Measurements from ENCODE around the gene GAPVD1. TPM values are rescaled to one million over a fixed set of nuclear protein-coding genes. Genes with fewer than 3 reads are reported as not detected.
"Not testable (repeated sequence)": the region's sequence is repeated elsewhere in the genome, so short reads cannot be mapped to it uniquely, and the experiment has no call there.

Gene GAPVD1
- total RNA-seq, 1 donor from 2014 or later = 33.4 TPM

GRCh38 chr9:125304273-125304672, 42.6 kb downstream of the GAPVD1 start:
- no peak overlapping the region for H3K27ac ChIP-seq (replicated peaks)
- no peaks in the 10 kb centered on the region for H3K9me3 ChIP-seq (replicated peaks)
- TF ChIP-seq CTCF (IDR thresholded peaks at IDR 0.05; ENCODE audit: borderline replicate concordance) = no peak
- no peaks in the 10 kb centered on the region for H3K27me3 ChIP-seq (ENCODE audit: low read depth)
- H3K4me1 ChIP-seq = no peaks in the 10 kb centered on the region
- intact Hi-C loops (cut with micrococcal nuclease) = no loop called here
- H3K36me3 ChIP-seq = peaks cover 81% of the 10 kb centered on the region
- no peak for DNase-seq
- H3K4me3 ChIP-seq = no peak overlapping the region

- intact Hi-C loops (cut with micrococcal nuclease) = no loop called here
- Histone ChIP-seq H3K4me3 (no peak overlapping the region), H3K27ac (replicated peaks) (no peak overlapping the region), H3K9me3 (replicated peaks) (peaks cover 14% of the 10 kb centered on the region), H3K27me3 (ENCODE audit: low read depth) (no peaks in the 10 kb centered on the region), H3K4me1 (no peaks in the 10 kb centered on the region), H3K36me3 (peaks cover 97% of the 10 kb centered on the region)
- DNase-seq = no peak
- no peak for TF ChIP-seq CTCF (IDR thresholded peaks at IDR 0.05; ENCODE audit: borderline replicate concordance)
Measured at GRCh38 chr9:125312411-125312810, 50.8 kb downstream of the GAPVD1 start.

GRCh38 chr9:125316359-125316758, 54.7 kb downstream of the GAPVD1 start:
- H3K27ac ChIP-seq (replicated peaks); H3K4me3 ChIP-seq; H3K27me3 ChIP-seq (ENCODE audit: low read depth); H3K4me1 ChIP-seq; DNase-seq; intact Hi-C loops (cut with micrococcal nuclease): not testable (repeated sequence)
- Histone ChIP-seq H3K36me3 (peaks cover 98% of the 10 kb centered on the region), H3K9me3 (replicated peaks) (peaks cover 30% of the 10 kb centered on the region)

- Histone ChIP-seq H3K27ac (replicated peaks) (no peak overlapping the region), H3K4me1 (no peaks in the 10 kb centered on the region), H3K36me3 (peaks cover 99% of the 10 kb centered on the region), H3K4me3 (no peak overlapping the region), H3K9me3 (replicated peaks) (peaks cover 30% of the 10 kb centered on the region), H3K27me3 (ENCODE audit: low read depth) (no peaks in the 10 kb centered on the region)
- no peak for TF ChIP-seq CTCF (IDR thresholded peaks at IDR 0.05; ENCODE audit: borderline replicate concordance)
- intact Hi-C loops (cut with micrococcal nuclease) = no loop called here
- no peak for DNase-seq
Measured at GRCh38 chr9:125317704-125318103, 56.1 kb downstream of the GAPVD1 start.

- no peak for DNase-seq
- no peaks in the 10 kb centered on the region for H3K4me1 ChIP-seq
- intact Hi-C loops (cut with micrococcal nuclease) = no loop called here
- peaks cover 26% of the 10 kb centered on the region for H3K9me3 ChIP-seq (replicated peaks)
- H3K4me3 ChIP-seq = no peak overlapping the region
- no peak overlapping the region for H3K27ac ChIP-seq (replicated peaks)
- H3K27me3 ChIP-seq (ENCODE audit: low read depth) = no peaks in the 10 kb centered on the region
- peaks cover 99% of the 10 kb centered on the region for H3K36me3 ChIP-seq
- TF ChIP-seq CTCF (IDR thresholded peaks at IDR 0.05; ENCODE audit: borderline replicate concordance) = no peak
Measured at GRCh38 chr9:125321496-125321895, 59.9 kb downstream of the GAPVD1 start.

GRCh38 chr9:125323615-125324014, 62.0 kb downstream of the GAPVD1 start:
- DNase-seq = no peak
- Histone ChIP-seq H3K27ac (replicated peaks) (no peak overlapping the region), H3K36me3 (peaks cover 92% of the 10 kb centered on the region), H3K4me1 (no peaks in the 10 kb centered on the region), H3K4me3 (no peak overlapping the region), H3K9me3 (replicated peaks) (peaks cover 5% of the 10 kb centered on the region), H3K27me3 (ENCODE audit: low read depth) (no peaks in the 10 kb centered on the region)
- no peak for TF ChIP-seq CTCF (IDR thresholded peaks at IDR 0.05; ENCODE audit: borderline replicate concordance)
- intact Hi-C loops (cut with micrococcal nuclease) = no loop called here
